SK-N-SH (cell line): ENCODE data around the gene AGBL4. TPM values are rescaled to one million over a fixed set of nuclear protein-coding genes. Genes with fewer than 3 reads are reported as not detected.

Experiments
- CTCF ChIA-PET: fragments of 300-600, 350-600 bp; formaldehyde crosslinking; extraction: SDS; loops from one replicate; lab custom pipeline; 2021; lab: Yijun Ruan, JAX
- POLR2A ChIA-PET: fragments of 350-600 bp; sonication (Branson Sonifier 250); formaldehyde crosslinking; extraction: SDS; loops from one replicate; lab custom pipeline; 2020; ENCODE audit warnings: antibody characterized with exemption, inconsistent platforms; lab: Yijun Ruan, JAX
- DNase-seq: peaks from one replicate; pipeline ENCODE4 v3.0.0; 2012
- H2AFZ ChIP-seq: fragments of 200-600 bp; sonication (generic); 2 replicates; pipeline ENCODE4 v1.8.1; 2016; ENCODE audit warnings: antibody characterized with exemption, mild to moderate bottlenecking, low read depth
- H3F3A ChIP-seq: fragments of 200-600 bp; sonication (generic); replicated peaks from 2 replicates; pipeline ENCODE3; 2016; ENCODE audit warnings: antibody characterized with exemption, mild to moderate bottlenecking; ENCODE audit not compliant: insufficient read depth
- H3K27ac ChIP-seq, 2 experiments: fragments of 200-500 bp in 1 of 2; fragments of 200-600 bp in 1 of 2; sonication (Bioruptor generic) in 1 of 2; sonication (generic), shearing (Covaris generic) in 1 of 2; 2 replicates each; pipeline versions ENCODE4 v1.5.1 to v1.6.1; 2014 to 2016; ENCODE audit warnings: low read depth in 2 of 2, inconsistent platforms in 1 of 2, low read length in 1 of 2, mild to moderate bottlenecking in 1 of 2, mixed read lengths in 1 of 2
- H3K27me3 ChIP-seq: fragments of 200-600 bp; sonication (generic), shearing (Covaris generic); 2 replicates; pipeline ENCODE4 v1.6.1; 2016; ENCODE audit warnings: mixed run types; ENCODE audit not compliant: insufficient read depth
- H3K36me3 ChIP-seq, 2 experiments: fragments of 200-500 bp in 1 of 2; fragments of 200-600 bp in 1 of 2; sonication (Bioruptor generic) in 1 of 2; sonication (generic) in 1 of 2; replicated peaks in 1 of 2; 2 replicates each; pipeline versions ENCODE3 to v1.5.1; 2014 to 2016; ENCODE audit warnings: low read length in 1 of 2, mild to moderate bottlenecking in 1 of 2; ENCODE audit not compliant: insufficient read depth in 2 of 2, control insufficient read depth in 1 of 2
- H3K4me1 ChIP-seq, 2 experiments: fragments of 200-500 bp in 1 of 2; fragments of 200-600 bp in 1 of 2; sonication (Bioruptor generic) in 1 of 2; sonication (generic), shearing (Covaris generic) in 1 of 2; 2 replicates each; pipeline versions ENCODE4 v1.5.1 to v1.6.1; 2014 to 2016; ENCODE audit warnings: low read depth in 1 of 2, low read length in 1 of 2, mixed run types in 1 of 2; ENCODE audit not compliant: insufficient read depth in 2 of 2, control insufficient read depth in 1 of 2
- H3K4me2 ChIP-seq: fragments of 200-600 bp; sonication (generic), shearing (Covaris generic); 2 replicates; pipeline ENCODE4 v1.6.1; 2017; ENCODE audit warnings: mixed run types
- H3K4me3 ChIP-seq, 2 experiments: fragments of 200-500 bp in 1 of 2; fragments of 200-600 bp in 1 of 2; sonication (Bioruptor generic) in 1 of 2; sonication (generic), shearing (Covaris generic) in 1 of 2; 2 replicates each; pipeline versions ENCODE4 v1.5.1 to v1.8.1; 2014 to 2016; ENCODE audit warnings: low read depth in 2 of 2, inconsistent platforms in 1 of 2, low read length in 1 of 2, mild to moderate bottlenecking in 1 of 2, mixed read lengths in 1 of 2, moderate library complexity in 1 of 2
- H3K79me2 ChIP-seq: fragments of 200-600 bp; sonication (generic); 2 replicates; pipeline ENCODE4 v1.8.1; 2017; ENCODE audit warnings: mild to moderate bottlenecking; ENCODE audit not compliant: insufficient read depth
- H3K9ac ChIP-seq: fragments of 200-600 bp; sonication (generic); 2 replicates; pipeline ENCODE4 v1.6.1; 2017; ENCODE audit warnings: mixed run types
- H3K9me2 ChIP-seq: fragments of 200-600 bp; sonication (generic); 2 replicates; pipeline ENCODE4 v1.6.1; 2017; ENCODE audit warnings: mixed run types
- H3K9me3 ChIP-seq: fragments of 200-600 bp; sonication (generic); 2 replicates; pipeline ENCODE4 v1.6.1; 2017; ENCODE audit warnings: mixed run types, mild to moderate bottlenecking, moderate library complexity
- H4K20me1 ChIP-seq: fragments of 200-600 bp; sonication (generic); 2 replicates; pipeline ENCODE4 v1.6.1; 2017; ENCODE audit warnings: mild to moderate bottlenecking, mixed run types; ENCODE audit not compliant: insufficient read depth
- EP300 ChIP-seq, 2 experiments: IDR thresholded peaks; 2 replicates each; pipeline versions ENCODE4 v1.4.0 to v1.6.1; 2012; ENCODE audit warnings: borderline replicate concordance in 1 of 2, low read depth in 1 of 2, low read length in 1 of 2
- EZH2phosphoT487 ChIP-seq: fragments of 200-600 bp; sonication (generic); IDR thresholded peaks from 2 replicates; pipeline ENCODE4 v1.6.1; 2017; ENCODE audit warnings: low read depth, mixed run types, mild to moderate bottlenecking, antibody characterized with exemption, moderate library complexity, borderline replicate concordance
- FOSL2 ChIP-seq: IDR thresholded peaks from 2 replicates; pipeline ENCODE4 v1.4.0; 2012; ENCODE audit warnings: low read depth, mild to moderate bottlenecking, moderate library complexity, borderline replicate concordance
- FOXJ3 ChIP-seq: sonication (generic); formaldehyde crosslinking; IDR thresholded peaks from 2 replicates; pipeline ENCODE4 v1.5.1; 2020; ENCODE audit warnings: mild to moderate bottlenecking, missing genetic modification reagents
- GABPA ChIP-seq: IDR thresholded peaks from 2 replicates; pipeline ENCODE4 v1.4.0; 2012; ENCODE audit warnings: low read depth, mild to moderate bottlenecking
- IRF3 ChIP-seq: fragments of 150-350 bp; IDR thresholded peaks from 2 replicates; pipeline ENCODE4 v1.6.1; 2016; ENCODE audit warnings: mild to moderate bottlenecking, low read depth, low read length
- MEF2A ChIP-seq: IDR thresholded peaks from 2 replicates; pipeline ENCODE4 v1.4.0; 2012; ENCODE audit warnings: low read depth, borderline replicate concordance
- MXI1 ChIP-seq: IDR thresholded peaks from 2 replicates; pipeline ENCODE4 v1.6.1; 2012; ENCODE audit warnings: mild to moderate bottlenecking, low read depth, low read length, improper control_type of control experiment
- NFIC ChIP-seq: IDR thresholded peaks from 2 replicates; pipeline ENCODE4 v1.4.0; 2012; ENCODE audit warnings: borderline replicate concordance
- PBX3 ChIP-seq: IDR thresholded peaks from 2 replicates; pipeline ENCODE4; 2012
- POLR2AphosphoS5 ChIP-seq: IDR thresholded peaks from 2 replicates; pipeline ENCODE4 v1.6.1; 2012; ENCODE audit warnings: low read depth, low read length
- RAD21 ChIP-seq: IDR thresholded peaks from 2 replicates; pipeline ENCODE4 v1.6.1; 2012; ENCODE audit warnings: mild to moderate bottlenecking, low read length
- RCOR1 ChIP-seq: fragments of 150-350 bp; IDR thresholded peaks from 2 replicates; pipeline ENCODE4 v1.6.1; 2017; ENCODE audit warnings: antibody characterized with exemption, low read length
- SIN3A ChIP-seq: IDR thresholded peaks from 2 replicates; pipeline ENCODE4 v1.6.1; 2012; ENCODE audit warnings: low read depth, mild to moderate bottlenecking, low read length, moderate library complexity, borderline replicate concordance
- SMC3 ChIP-seq: IDR thresholded peaks from 2 replicates; pipeline ENCODE4 v1.6.1; 2012; ENCODE audit warnings: low read depth, low read length, improper control_type of control experiment
- TEAD4 ChIP-seq: IDR thresholded peaks from 2 replicates; pipeline ENCODE4 v1.4.0; 2012; ENCODE audit warnings: mild to moderate bottlenecking, borderline replicate concordance; ENCODE audit not compliant: insufficient read depth
- USF1 ChIP-seq: IDR thresholded peaks from 2 replicates; pipeline ENCODE4 v1.4.0; 2012; ENCODE audit warnings: low read depth, borderline replicate concordance
- USF2 ChIP-seq: fragments of 150-350 bp; IDR thresholded peaks from 2 replicates; pipeline ENCODE4 v1.6.1; 2017; ENCODE audit warnings: antibody characterized with exemption, low read length, low read depth, borderline replicate concordance
- YY1 ChIP-seq: IDR thresholded peaks from 2 replicates; pipeline ENCODE4 v1.4.0; 2012; ENCODE audit warnings: low read depth, mild to moderate bottlenecking
- WGBS: methylation state at CpG from one replicate; pipeline ENCODE4 v1.1.6; 2017; ENCODE audit warnings: low lambda C conversion rate; 5-methylcytosine and 5-hydroxymethylcytosine counted together
- polyA plus RNA-seq, 3 experiments: library from polyadenylated mRNA; depleted of rRNA; stranded (reverse); fragments of >200 nt; gene quantifications; 2 replicates each; pipeline ENCODE4 v1.2.3, GENCODE V29; 2012
- TF ChIP-seq, protein P1 (sequence below): fragments of 200-600 bp; sonication (generic); IDR thresholded peaks from 2 replicates; pipeline ENCODE4 v1.6.1; 2017; ENCODE audit warnings: antibody characterized with exemption, mild to moderate bottlenecking, moderate library complexity

The AGBL4 gene
- polyA plus RNA-seq, 1 of the 3 experiments (the other 2 are of a cell fraction) = 0.07 TPM

DNA sequence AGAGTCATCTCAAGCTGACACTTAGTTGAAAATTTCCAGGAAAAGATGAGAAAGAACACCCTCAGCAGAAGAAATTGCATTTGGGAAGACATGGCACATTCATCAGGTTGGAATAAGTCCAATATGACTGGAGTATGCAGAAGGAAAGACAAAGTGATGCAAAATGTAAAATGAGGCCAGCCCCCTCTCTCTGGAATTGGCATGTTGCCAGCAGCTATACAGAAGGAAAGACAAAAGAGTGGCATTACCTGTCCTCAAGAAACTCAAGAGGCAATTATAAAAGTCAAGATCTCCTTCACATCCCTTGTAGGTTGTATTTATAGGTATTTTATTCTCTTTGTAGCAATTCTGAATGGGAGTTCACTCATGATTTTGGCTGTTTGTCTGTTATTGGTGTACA lies 426.3 kb downstream of the AGBL4 start:
- Histone ChIP-seq H4K20me1 (no peaks in the 10 kb centered on the region), H3F3A (no peaks in the 10 kb centered on the region), H3K9ac (no peak overlapping the region), H3K4me2 (no peak overlapping the region), H3K4me1 (no peaks in the 10 kb centered on the region), H3K36me3 (no peaks in the 10 kb centered on the region), H3K79me2 (no peaks in the 10 kb centered on the region), H3K9me3 (no peaks in the 10 kb centered on the region; the same call in 1 of the 2 replicates), H3K4me3 (no peak overlapping the region), H3K27ac (no peak overlapping the region), H3K27me3 (no peaks in the 10 kb centered on the region), H3K9me2 (no peaks in the 10 kb centered on the region), H2AFZ (no peak overlapping the region)
- DNase-seq = no peak
- CTCF ChIA-PET = no interaction called here
- POLR2A ChIA-PET = no interaction called here
- TF ChIP-seq USF1 (no peak), FOXJ3 (CRISPR knock-in tag) (no peak), MXI1 (no peak)

- CTCF ChIA-PET = no interaction called here
- H3F3A ChIP-seq = no peaks in the 10 kb centered on the region
- no peaks in the 10 kb centered on the region for H3K79me2 ChIP-seq
- H3K9me3 ChIP-seq = 0 out of 2 replicates have a peak, but pooled peaks cover 5% of the 10 kb centered on the region
- no peaks in the 10 kb centered on the region for H3K4me1 ChIP-seq
- no peak overlapping the region for H3K9ac ChIP-seq
- H3K27me3 ChIP-seq = no peaks in the 10 kb centered on the region
- H3K4me2 ChIP-seq = no peak overlapping the region
- WGBS = 18% methylated on average over 2 of the region's 3 CpGs
- no peaks in the 10 kb centered on the region for H4K20me1 ChIP-seq
- no peak for DNase-seq
- no peaks in the 10 kb centered on the region for H3K36me3 ChIP-seq
- POLR2A ChIA-PET = no interaction called here
- H3K4me3 ChIP-seq = no peak overlapping the region
- no peak overlapping the region for H3K27ac ChIP-seq
- no peaks in the 10 kb centered on the region for H3K9me2 ChIP-seq
- no peak overlapping the region for H2AFZ ChIP-seq
- TF ChIP-seq SMC3 (no peak), RCOR1 (no peak), EZH2phosphoT487 (no peak), NFIC (no peak), POLR2AphosphoS5 (no peak), TEAD4 (no peak), EP300 (IDR thresholded peaks at IDR 0.05; ENCODE audit: borderline replicate concordance in 1 of 2, low read depth in 1 of 2, low read length in 1 of 2) (no peak), GABPA (no peak), RAD21 (no peak), SIN3A (no peak), IRF3 (no peak), USF2 (no peak), MEF2A (no peak), USF1 (no peak), PBX3 (no peak), FOSL2 (no peak), YY1 (no peak)
- TF ChIP-seq, protein P1, sequence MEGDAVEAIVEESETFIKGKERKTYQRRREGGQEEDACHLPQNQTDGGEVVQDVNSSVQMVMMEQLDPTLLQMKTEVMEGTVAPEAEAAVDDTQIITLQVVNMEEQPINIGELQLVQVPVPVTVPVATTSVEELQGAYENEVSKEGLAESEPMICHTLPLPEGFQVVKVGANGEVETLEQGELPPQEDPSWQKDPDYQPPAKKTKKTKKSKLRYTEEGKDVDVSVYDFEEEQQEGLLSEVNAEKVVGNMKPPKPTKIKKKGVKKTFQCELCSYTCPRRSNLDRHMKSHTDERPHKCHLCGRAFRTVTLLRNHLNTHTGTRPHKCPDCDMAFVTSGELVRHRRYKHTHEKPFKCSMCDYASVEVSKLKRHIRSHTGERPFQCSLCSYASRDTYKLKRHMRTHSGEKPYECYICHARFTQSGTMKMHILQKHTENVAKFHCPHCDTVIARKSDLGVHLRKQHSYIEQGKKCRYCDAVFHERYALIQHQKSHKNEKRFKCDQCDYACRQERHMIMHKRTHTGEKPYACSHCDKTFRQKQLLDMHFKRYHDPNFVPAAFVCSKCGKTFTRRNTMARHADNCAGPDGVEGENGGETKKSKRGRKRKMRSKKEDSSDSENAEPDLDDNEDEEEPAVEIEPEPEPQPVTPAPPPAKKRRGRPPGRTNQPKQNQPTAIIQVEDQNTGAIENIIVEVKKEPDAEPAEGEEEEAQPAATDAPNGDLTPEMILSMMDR = no peak
These were observed 447.3 kb downstream of the AGBL4 start for GRCh38 chr1:49576327-49576901.
